GM12878 (cell line): Measurements from ENCODE around the gene XPNPEP3. TPM values are rescaled to one million over a fixed set of nuclear protein-coding genes. Genes with fewer than 3 reads are reported as not detected.

Experiments used
- E2F4 ChIP-seq: IDR thresholded peaks from 2 replicates; pipeline ENCODE4 v1.6.1; 2012; ENCODE audit warnings: low read depth, low read length, improper control_type of control experiment
- MYC ChIP-seq: IDR thresholded peaks from 2 replicates; pipeline ENCODE4 v1.6.1; 2011; ENCODE audit warnings: mild to moderate bottlenecking, low read length, moderate library complexity, inconsistent platforms; ENCODE audit not compliant: insufficient read depth, insufficient replicate concordance, insufficient read length, severe bottlenecking
- NFYB ChIP-seq: IDR thresholded peaks from 2 replicates; pipeline ENCODE4 v1.6.1; 2011; ENCODE audit warnings: low read depth, mild to moderate bottlenecking, low read length, improper control_type of control experiment, moderate library complexity; ENCODE audit not compliant: insufficient read depth
- ZNF592 ChIP-seq: fragments of 450-650 bp; IDR thresholded peaks from 2 replicates; pipeline ENCODE4 v1.6.1; 2017; ENCODE audit warnings: mild to moderate bottlenecking, moderate library complexity
- polyA plus RNA-seq, 11 experiments: library from polyadenylated mRNA; depleted of rRNA in 4 of 11; unstranded in 6 of 11; stranded (reverse) in 5 of 11; fragments of >200 nt; fragmentation: Nextera tagmentation in 4 of 11; fragmentation: Illumina TruSeq in 1 of 11; extraction: Ambion mirVana in 4 of 11; extraction: Trizol in 1 of 11; gene quantifications; 1 replicate in 1 of 11; 2 replicates in 10 of 11; pipeline versions ENCODE4 v1.2.1 to v1.2.3, GENCODE V29; 2011 to 2016; ENCODE audit warnings: inconsistent platforms in 2 of 11, missing spikeins in 2 of 11, low read depth in 1 of 11
- total RNA-seq, 4 experiments: library from RNA; depleted of rRNA in 3 of 4; stranded (reverse); fragments of >200 nt in 3 of 4; fragmentation: Illumina TruSeq in 1 of 4; extraction: Trizol in 1 of 4; gene quantifications; 2 replicates each; pipeline versions ENCODE4 v1.2.1 to v1.2.3, GENCODE V29; 2013 to 2021
- TF ChIP-seq, protein P1 (sequence below): fragments of 450-650 bp; formaldehyde crosslinking; IDR thresholded peaks from 2 replicates; pipeline ENCODE4 v1.4.0; 2022; ENCODE audit warnings: mild to moderate bottlenecking, moderate library complexity
- TF ChIP-seq, protein P2 (sequence below): fragments of 450-650 bp; IDR thresholded peaks from 2 replicates; pipeline ENCODE4 v1.6.1; 2017; ENCODE audit warnings: antibody characterized with exemption, mild to moderate bottlenecking, moderate library complexity
- TF ChIP-seq, protein P3 (sequence below): IDR thresholded peaks from 2 replicates; pipeline ENCODE4 v1.6.1; 2011; ENCODE audit warnings: low read depth, mild to moderate bottlenecking, low read length, moderate library complexity, borderline replicate concordance; ENCODE audit errors: extremely low read depth

The XPNPEP3 gene
- total and polyA plus RNA-seq, 10 of the 15 experiments (the other 5 are each of a cell fraction or from before 2014, with no cell fraction given) = 6.7 to 19.9 (median 11.7) TPM

GRCh38 chr22:40857309-40857855, 434 bp downstream of the XPNPEP3 start (continued):
- TF ChIP-seq E2F4 (no peak), MYC (no peak), NFYB (no peak), ZNF592 (no peak)
- TF ChIP-seq, protein P1, sequence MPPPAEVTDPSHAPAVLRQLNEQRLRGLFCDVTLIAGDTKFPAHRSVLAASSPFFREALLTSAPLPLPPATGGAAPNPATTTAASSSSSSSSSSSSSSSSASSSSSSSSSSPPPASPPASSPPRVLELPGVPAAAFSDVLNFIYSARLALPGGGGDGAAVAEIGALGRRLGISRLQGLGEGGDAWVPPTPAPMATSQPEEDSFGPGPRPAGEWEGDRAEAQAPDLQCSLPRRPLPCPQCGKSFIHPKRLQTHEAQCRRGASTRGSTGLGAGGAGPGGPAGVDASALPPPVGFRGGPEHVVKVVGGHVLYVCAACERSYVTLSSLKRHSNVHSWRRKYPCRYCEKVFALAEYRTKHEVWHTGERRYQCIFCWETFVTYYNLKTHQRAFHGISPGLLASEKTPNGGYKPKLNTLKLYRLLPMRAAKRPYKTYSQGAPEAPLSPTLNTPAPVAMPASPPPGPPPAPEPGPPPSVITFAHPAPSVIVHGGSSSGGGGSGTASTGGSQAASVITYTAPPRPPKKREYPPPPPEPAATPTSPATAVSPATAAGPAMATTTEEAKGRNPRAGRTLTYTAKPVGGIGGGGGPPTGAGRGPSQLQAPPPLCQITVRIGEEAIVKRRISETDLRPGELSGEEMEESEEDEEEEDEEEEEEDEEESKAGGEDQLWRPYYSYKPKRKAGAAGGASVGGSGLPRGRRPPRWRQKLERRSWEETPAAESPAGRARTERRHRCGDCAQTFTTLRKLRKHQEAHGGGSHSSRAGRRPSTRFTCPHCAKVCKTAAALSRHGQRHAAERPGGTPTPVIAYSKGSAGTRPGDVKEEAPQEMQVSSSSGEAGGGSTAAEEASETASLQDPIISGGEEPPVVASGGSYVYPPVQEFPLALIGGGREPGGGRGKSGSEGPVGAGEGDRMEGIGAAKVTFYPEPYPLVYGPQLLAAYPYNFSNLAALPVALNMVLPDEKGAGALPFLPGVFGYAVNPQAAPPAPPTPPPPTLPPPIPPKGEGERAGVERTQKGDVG (CRISPR knock-in tag) = no peak
- TF ChIP-seq, protein P2, sequence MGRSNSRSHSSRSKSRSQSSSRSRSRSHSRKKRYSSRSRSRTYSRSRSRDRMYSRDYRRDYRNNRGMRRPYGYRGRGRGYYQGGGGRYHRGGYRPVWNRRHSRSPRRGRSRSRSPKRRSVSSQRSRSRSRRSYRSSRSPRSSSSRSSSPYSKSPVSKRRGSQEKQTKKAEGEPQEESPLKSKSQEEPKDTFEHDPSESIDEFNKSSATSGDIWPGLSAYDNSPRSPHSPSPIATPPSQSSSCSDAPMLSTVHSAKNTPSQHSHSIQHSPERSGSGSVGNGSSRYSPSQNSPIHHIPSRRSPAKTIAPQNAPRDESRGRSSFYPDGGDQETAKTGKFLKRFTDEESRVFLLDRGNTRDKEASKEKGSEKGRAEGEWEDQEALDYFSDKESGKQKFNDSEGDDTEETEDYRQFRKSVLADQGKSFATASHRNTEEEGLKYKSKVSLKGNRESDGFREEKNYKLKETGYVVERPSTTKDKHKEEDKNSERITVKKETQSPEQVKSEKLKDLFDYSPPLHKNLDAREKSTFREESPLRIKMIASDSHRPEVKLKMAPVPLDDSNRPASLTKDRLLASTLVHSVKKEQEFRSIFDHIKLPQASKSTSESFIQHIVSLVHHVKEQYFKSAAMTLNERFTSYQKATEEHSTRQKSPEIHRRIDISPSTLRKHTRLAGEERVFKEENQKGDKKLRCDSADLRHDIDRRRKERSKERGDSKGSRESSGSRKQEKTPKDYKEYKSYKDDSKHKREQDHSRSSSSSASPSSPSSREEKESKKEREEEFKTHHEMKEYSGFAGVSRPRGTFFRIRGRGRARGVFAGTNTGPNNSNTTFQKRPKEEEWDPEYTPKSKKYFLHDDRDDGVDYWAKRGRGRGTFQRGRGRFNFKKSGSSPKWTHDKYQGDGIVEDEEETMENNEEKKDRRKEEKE = no peak
- TF ChIP-seq, protein P3, sequence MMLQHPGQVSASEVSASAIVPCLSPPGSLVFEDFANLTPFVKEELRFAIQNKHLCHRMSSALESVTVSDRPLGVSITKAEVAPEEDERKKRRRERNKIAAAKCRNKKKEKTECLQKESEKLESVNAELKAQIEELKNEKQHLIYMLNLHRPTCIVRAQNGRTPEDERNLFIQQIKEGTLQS = no peak
